Adrenal gland (tissue), 5 donors: ENCODE results near the gene MROH2B.

ENCODE experiments used
- POLR2A ChIP-seq, 2 donors: fragments of 450-650 bp; IDR thresholded peaks; one replicate each; pipeline ENCODE4 v1.6.1; 2017; ENCODE audit warnings: antibody characterized with exemption in 2 of 2, mild to moderate bottlenecking in 2 of 2, moderate library complexity in 1 of 2
- TF ChIP-seq, protein P1 (sequence below), 6 experiments: fragments of 450-650 bp in 4 of 6; fragments of 200-600 bp in 2 of 6; sonication (generic) in 1 of 6; IDR thresholded peaks; 1 replicate in 5 of 6; 2 replicates in 1 of 6; pipeline versions ENCODE4 v1.5.1 to v1.8.0; 2016 to 2021; ENCODE audit warnings: antibody characterized with exemption in 6 of 6, mild to moderate bottlenecking in 2 of 6, moderate library complexity in 1 of 6
- donor health status: DM: no; HTN: no; CAD: no.

DNA sequence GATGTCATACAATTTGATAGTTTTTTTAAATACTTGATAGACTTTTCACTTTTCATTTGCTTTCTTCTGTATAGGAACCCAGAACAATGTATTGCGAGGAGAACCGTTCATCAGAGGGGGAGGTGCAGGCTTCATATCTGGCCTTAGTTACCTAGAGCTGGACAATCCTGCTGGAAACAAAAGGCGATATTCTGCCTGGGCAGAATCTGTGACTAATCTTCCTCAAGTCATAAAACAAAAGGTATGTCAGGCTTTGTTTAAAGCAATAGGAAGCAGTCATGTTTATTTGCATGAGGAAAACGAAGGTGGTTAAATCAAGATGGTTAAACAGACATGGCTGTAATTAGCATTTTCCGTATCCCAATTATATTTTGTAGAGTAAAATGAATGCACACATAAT, 115.8 kb downstream of the MROH2B start:
- TF ChIP-seq, protein P1, sequence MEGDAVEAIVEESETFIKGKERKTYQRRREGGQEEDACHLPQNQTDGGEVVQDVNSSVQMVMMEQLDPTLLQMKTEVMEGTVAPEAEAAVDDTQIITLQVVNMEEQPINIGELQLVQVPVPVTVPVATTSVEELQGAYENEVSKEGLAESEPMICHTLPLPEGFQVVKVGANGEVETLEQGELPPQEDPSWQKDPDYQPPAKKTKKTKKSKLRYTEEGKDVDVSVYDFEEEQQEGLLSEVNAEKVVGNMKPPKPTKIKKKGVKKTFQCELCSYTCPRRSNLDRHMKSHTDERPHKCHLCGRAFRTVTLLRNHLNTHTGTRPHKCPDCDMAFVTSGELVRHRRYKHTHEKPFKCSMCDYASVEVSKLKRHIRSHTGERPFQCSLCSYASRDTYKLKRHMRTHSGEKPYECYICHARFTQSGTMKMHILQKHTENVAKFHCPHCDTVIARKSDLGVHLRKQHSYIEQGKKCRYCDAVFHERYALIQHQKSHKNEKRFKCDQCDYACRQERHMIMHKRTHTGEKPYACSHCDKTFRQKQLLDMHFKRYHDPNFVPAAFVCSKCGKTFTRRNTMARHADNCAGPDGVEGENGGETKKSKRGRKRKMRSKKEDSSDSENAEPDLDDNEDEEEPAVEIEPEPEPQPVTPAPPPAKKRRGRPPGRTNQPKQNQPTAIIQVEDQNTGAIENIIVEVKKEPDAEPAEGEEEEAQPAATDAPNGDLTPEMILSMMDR (IDR thresholded peaks at IDR 0.05), result no peak
- TF ChIP-seq POLR2A (IDR thresholded peaks at IDR 0.05), result no peak
